Measurements from ENCODE around the gene PTPRF.

- TF ChIP-seq CTCF (IDR thresholded peaks at IDR 0.05; ENCODE audit: low read depth, low read length, missing input control): no peak
- TF ChIP-seq REST (IDR thresholded peaks at IDR 0.05): no peak
- no peak for TF ChIP-seq YY1 (IDR thresholded peaks at IDR 0.05)
- TF ChIP-seq TAF1 (conservative IDR thresholded peaks at IDR 0.05): no peak
- no peak for TF ChIP-seq NR2F2 (IDR thresholded peaks at IDR 0.05)
- no peak for TF ChIP-seq SP1 (IDR thresholded peaks at IDR 0.05)
- TF ChIP-seq RAD21 (IDR thresholded peaks at IDR 0.05): no peak
These were observed 86.3 kb downstream of the PTPRF start for GRCh38 chr1:43617011-43617410.
